ENCODE measurements around the gene HIPK4. TPM values are rescaled to one million over a fixed set of nuclear protein-coding genes. Genes with fewer than 3 reads are reported as not detected.

HIPK4 gene
- total and polyA plus RNA-seq, 2 of the 8 experiments (the other 6 are each of a cell fraction or from before 2014, with no cell fraction given) = 0.15 to 0.57 TPM

- TF ChIP-seq POLR2A (IDR thresholded peaks at IDR 0.05; ENCODE audit: control extremely low read depth in 1 of 2, low read depth in 2 of 2, low read length in 2 of 2) (peak; percentile 92 to 96), CBX5 (IDR thresholded peaks at IDR 0.05; ENCODE audit: low read depth, low read length) (no peak), YY1 (IDR thresholded peaks at IDR 0.05; ENCODE audit: low read depth, low read length) (no peak), KDM5A (IDR thresholded peaks at IDR 0.05; ENCODE audit: low read length) (peak; percentile 8; the same call in 1 of the 2 replicates), TAF7 (optimal IDR thresholded peaks at IDR 0.05; ENCODE audit: borderline replicate concordance, low read depth, low read length) (peak; percentile 64), RXRA (IDR thresholded peaks at IDR 0.05; ENCODE audit: insufficient read depth, low read depth, low read length) (no peak), USF2 (IDR thresholded peaks at IDR 0.05; ENCODE audit: low read length) (no peak), FOSL1 (IDR thresholded peaks at IDR 0.05; ENCODE audit: insufficient read depth, low read depth, low read length) (no peak), CTCF (IDR thresholded peaks at IDR 0.05; ENCODE audit: control extremely low read depth in 1 of 3, insufficient read depth in 1 of 3, low read depth in 1 of 3, low read length in 3 of 3) (peak in 2 of 3 experiments; percentile 53 to 71; a peak in 2 of 4 replicates), JUN (IDR thresholded peaks at IDR 0.05; ENCODE audit: low read depth, low read length) (no peak), RAD21 (IDR thresholded peaks at IDR 0.05 in 1 of 2, conservative IDR thresholded peaks at IDR 0.05 in 1 of 2; ENCODE audit: low read depth in 2 of 2, low read length in 2 of 2) (no peak), GTF2F1 (IDR thresholded peaks at IDR 0.05; ENCODE audit: borderline replicate concordance, low read depth, low read length) (no peak), GABPA (IDR thresholded peaks at IDR 0.05; ENCODE audit: borderline replicate concordance, insufficient read depth, low read length) (no peak), NANOG (IDR thresholded peaks at IDR 0.05; ENCODE audit: insufficient read depth, low read depth, low read length, poor library complexity, severe bottlenecking) (peak; percentile 41), ATF2 (IDR thresholded peaks at IDR 0.05; ENCODE audit: low read length) (no peak; the same call in 1 of the 2 replicates)
These were observed 35.7 kb upstream of the HIPK4 start, which contains the start of gene SERTAD1 (continued) for GRCh38 chr19:40425450-40426287.

Data from H1 (cell line).